Hematopoietic multipotent progenitor cell treated with erythropoietin and hydrocortisone succinate and interleukin-3 and kit ligand, for 4 days (in vitro differentiated cells): ENCODE results near the gene NTS.
A peak's percentile ranks its signal among the peaks of the same experiment; 100 is the strongest.

Experiments
- DNase-seq: peaks from one replicate; pipeline ENCODE4 v3.0.0-alpha.2; 2015

Gene NTS, protein sequence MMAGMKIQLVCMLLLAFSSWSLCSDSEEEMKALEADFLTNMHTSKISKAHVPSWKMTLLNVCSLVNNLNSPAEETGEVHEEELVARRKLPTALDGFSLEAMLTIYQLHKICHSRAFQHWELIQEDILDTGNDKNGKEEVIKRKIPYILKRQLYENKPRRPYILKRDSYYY

DNA sequence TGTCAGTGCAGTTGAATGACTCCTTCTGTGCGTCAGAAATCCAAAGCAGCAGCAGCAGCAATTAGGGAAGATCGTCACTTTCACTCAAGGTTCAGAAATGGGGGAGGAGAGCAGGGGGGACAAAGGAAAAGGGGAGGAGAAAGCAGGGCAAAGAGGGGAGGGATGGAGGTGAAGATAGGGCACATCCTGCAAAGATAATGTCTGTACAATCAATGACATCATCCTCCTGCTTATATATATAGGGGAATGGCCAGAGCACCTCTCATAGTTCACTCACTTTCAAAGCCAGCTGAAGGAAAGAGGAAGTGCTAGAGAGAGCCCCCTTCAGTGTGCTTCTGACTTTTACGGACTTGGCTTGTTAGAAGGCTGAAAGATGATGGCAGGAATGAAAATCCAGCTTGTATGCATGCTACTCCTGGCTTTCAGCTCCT lies at the start of gene NTS:
Gene NTS, plus strand, starts transcription at position 265 of the 431 bp plus-strand sequence. Its CDS starts 109 bp downstream, at position 374.
- DNase-seq = peak; percentile 77

DNA sequence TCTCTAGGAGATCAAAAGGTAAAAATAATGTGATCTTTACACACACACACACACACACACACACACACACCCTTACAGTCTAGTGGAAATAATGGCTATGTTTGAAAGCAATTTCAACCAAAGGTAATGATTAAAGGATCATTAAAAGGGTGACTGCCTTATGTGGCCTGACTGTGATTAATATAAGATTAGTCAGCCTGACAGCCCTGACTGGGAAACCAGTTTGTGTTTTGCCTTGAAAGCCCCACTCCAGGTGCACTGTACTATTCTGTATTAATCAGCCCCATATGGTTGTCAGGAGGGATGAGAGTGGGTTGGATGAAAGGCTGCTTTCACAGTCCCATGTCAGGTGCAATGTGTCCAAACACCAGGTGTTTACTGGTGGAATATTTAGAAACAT lies 48.3 kb upstream of the NTS start:
- no peak for DNase-seq

GRCh38 chr12:85828576-85828975 lies 45.5 kb upstream of the NTS start:
- DNase-seq = no peak

DNA sequence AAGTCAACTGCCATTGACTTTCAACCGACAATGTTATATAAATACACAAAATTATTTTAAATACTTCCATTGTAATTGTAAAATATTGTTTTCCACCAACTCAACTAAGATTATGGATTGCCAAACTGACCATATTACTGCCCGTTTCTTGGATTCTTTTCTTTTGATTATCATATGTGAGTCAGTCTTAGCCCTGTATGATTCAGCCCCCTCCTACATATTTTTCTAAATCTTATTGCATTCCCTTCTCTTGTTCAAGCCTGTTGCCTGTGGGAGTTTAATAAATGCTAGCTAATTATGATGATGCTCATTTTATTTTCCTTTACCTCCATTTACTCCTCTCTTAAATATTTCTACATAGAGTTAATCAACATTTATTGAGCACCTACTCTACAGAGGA lies 44.7 kb upstream of the NTS start:
- no peak for DNase-seq

GRCh38 chr12:85831327-85831990 lies 42.6 kb upstream of the NTS start:
- DNase-seq = no peak

DNA sequence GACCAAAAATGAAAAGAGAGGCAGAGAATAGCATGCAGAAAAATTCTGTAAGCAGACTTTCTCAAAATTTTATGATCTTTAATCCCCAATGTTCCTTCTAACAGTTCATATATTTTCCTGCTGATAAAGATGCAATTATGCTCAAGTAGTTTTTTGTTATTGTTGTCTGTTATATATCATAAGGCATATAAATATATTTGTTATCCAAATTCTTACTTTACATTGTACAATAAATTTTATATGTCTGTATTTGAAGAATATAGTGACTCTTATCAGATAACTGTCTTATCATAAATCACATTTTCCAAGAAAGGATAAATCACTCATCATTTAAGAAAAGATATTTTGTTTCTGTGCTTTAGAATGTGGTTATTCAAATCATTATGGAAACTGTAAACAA lies 40.5 kb upstream of the NTS start:
- DNase-seq = no peak

DNA sequence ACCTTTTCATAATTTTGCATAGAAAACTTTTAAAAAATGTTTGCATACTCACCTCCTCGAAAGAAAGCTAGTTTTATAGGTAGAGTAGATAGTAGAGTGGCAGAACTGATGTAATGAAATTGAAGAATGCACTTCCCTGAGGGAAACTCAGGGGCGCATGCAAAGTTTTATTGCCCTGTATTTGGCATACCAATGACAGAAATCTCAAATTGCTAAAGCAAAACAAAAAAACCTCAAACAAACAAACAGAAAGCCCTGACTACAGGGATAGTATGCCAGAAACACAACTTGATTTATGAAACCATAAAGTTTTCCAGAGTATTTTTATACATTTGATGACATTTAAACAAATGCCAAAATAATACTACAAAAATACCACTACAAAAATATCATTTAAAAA lies 39.7 kb upstream of the NTS start:
- no peak for DNase-seq

DNA sequence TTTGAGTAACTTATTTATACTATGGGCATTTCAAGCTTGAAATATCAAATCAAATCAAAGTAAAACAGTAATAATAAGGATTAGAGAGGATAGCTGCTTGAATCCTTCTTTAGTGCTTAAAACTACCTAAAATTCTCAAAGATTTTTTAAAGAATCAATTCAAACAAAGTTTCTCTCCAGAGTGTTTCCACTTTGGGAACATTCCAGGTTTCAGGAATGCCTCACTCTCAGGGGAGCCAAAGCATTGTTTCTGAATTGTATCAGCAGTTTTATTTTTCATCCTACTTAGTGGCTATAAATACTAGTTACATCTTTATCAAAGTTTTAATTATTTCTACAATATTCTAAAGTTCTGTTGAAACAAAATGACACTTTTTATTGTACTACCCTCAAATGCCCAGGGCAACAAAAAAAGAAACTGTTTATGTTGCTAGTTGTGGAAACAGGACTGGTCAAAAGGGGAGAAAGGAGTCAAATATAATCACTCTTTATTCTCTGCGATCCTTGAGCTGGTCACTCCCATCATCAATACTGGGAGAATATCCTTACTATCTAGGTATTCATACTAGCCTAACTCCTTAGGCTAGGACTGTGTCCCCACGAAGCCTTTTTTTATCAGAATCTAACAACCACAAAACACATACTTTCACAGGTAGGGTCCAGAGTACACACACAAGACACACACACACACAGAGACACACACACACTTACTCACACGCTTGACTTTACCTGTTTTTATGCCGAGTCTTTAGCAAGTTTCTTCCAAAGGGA lies 38.5 kb upstream of the NTS start:
- no peak for DNase-seq

GRCh38 chr12:85836197-85837090 lies 37.7 kb upstream of the NTS start, which contains the start of gene RASSF9:
RASSF9 (minus strand) TSS chr12:85836409; CDS start chr12:85836201, 208 bp downstream.
- peak; percentile 5 for DNase-seq

GRCh38 chr12:85843606-85844310 lies 30.3 kb upstream of the NTS start:
- DNase-seq = no peak

DNA sequence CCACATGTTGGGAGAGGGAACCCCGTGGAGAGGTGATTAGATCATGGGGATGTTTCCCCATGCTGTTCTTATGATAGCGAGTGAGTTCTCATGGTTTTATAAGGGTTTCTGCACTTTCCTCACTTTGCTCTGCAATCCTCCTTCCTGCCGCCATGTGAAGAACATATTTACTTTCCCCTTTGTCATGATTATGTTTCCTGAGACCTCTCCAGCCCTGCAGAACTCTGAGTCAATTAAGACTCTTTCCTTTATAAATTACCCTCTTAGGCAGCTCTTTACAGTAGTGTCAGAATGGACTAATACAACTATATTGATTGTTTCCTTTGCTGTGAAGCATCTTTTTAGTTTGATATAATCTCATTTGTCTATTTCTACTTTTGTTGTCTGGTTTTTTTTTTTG lies 24.8 kb upstream of the NTS start:
- no peak for DNase-seq

DNA sequence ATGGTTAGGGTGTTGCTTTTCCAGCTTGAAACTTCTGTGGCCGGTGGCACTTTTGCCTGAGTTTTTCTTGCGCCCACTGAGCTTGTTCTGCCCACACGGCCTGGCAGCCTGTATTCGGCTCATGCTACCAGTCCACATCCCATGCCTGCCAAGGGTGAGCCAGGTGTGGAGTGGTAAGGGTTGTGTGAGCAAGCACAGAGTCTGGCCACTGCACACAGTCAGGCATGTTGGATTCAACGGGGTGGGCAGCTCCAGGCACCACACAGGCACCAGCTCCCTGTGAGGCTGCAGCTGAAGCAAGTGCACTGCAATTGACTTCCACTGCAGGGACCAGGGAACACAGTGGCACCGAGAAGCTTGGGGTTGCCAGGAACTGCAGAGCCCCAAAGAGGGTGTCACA lies 18.8 kb upstream of the NTS start:
- no peak for DNase-seq

GRCh38 chr12:85856966-85857365 lies 17.1 kb upstream of the NTS start:
- no peak for DNase-seq

- no peak for DNase-seq
Observed at GRCh38 chr12:85865890-85866289, 8.2 kb upstream of the NTS start.

DNA sequence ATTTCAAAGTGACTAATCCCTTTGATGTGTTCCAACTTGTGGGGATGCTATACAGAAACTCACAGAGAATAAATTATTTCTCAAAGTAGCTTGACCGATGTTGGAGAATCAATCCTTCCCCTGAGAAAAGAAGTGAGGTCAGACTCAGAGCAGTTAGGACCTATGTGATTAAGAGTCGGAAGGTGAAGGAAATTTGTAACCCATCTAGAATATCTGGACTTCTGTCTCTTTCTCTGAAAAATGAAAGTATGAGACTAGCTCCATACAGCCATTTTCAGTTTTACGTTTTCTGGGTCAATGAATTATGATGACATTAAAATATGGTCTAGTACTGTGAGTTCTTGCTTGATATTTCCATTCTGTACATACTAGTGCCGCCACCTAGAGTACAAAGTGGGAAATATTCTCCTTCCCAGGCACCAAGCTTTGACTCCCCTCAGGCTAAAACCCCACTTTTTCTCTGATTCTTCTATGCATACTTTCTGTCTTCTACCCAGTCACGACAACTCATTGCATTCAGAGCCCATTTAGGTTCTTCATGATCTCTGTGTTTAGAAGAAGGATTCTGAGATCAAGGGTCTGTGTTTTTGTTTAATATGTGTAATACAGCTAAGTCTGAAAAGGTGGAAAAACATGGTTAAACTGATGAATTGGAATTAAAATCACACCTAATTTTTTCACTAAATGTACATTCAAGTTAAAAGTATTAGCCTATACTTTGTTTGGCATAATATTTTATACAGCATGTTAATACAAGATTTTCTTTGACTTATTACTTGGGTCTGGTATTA lies 6.9 kb upstream of the NTS start:
- peak; percentile 87 for DNase-seq

GRCh38 chr12:85872497-85873091 lies 1.5 kb upstream of the NTS start:
- peak; percentile 87 for DNase-seq

DNA sequence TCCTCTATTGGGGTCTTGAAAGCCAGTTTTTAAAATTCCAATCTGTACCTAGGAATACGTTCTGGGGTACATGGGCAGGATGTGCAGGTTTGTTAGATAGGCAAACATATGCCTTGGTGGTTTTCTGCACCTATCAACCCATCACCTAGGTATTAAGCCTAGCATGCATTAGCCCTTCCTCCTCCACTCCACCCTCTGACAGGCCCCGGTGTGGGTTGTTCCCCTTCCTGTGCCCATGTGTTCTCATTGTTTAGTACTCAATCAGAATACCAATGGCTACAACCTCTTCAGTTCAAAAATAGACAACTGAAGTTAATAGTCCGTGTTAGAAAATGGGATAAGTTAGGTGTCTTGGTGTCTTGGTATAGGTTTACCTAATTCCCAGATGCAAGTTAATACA lies 3.4 kb downstream of the NTS start:
- DNase-seq = no peak

- DNase-seq = no peak
Observed at GRCh38 chr12:85883763-85884162, 9.7 kb downstream of the NTS start.

DNA sequence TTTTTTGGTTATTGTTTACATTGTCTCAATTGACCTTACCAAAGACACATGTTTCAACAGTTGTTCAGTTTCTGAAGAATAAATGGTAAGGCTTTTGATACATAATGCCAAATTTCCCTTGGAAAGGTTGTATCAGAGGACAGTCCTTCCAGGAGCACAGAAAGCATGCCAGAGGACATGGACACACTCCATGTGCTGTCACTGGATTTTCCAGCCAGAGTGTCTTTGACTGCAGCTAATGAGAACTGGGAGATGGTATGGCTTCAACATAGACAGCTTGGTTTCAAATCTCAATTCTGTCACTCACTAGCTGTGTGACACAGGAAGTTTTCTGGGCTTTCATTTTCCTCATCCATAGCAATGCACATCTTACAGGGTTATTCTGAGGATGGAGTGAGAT lies 20.6 kb downstream of the NTS start:
- DNase-seq = no peak

DNA sequence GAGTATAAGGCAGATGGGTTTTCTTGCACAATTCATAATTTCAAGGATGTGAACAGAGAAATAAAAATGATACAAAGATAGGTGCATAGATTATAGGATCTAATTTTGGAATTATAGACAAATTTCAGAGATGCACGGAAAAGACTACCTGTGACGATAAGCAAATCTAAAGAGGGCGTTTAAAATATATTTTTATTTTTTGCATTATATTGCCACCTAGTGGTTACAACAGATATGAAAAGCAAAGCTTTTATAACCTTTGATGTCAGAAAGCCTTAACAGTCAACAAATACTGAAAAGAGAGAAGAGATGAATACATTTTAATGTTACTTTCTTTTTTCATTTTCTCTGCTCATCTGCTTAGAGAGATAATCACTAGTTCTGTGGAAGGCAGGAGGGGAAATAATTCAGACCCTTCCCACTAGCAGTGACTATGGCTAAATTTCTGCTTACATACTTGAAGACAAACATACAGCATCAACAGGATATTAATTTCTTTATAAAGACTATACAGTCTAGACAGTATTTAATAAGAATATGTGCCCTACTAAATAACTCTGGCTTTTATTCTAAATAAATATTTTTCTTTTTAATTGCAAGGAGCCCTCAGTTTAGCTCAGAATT lies 46.3 kb downstream of the NTS start:
- DNase-seq = peak; percentile 69
